Activated B cell treated with CpG ODN at 0.5 μM for 24 hours (primary cell): ENCODE measurements around the gene TRAF7. TPM values are rescaled to one million over a fixed set of nuclear protein-coding genes. Genes with fewer than 3 reads are reported as not detected.

Experiments used
- ATAC-seq: fragments of 200-7000 bp; cut with Tn5 transposase; one replicate; pipeline ENCODE4 v1.10.0; 2021; ENCODE audit warnings: low read depth, mild to moderate bottlenecking, moderate library complexity
- CTCF ChIA-PET: fragments of 350-600 bp; sonication (Branson Sonifier 250); formaldehyde crosslinking; loops from one replicate; lab custom pipeline; 2021; ENCODE audit warnings: antibody characterized with exemption; lab: Charles Lee
- POLR2A ChIA-PET: fragments of 350-600 bp; sonication (Branson Sonifier 250); formaldehyde crosslinking; loops from one replicate; lab custom pipeline; 2021; ENCODE audit warnings: antibody characterized with exemption; lab: Charles Lee
- DNase-seq: peaks from one replicate; pipeline ENCODE4 v3.0.0; 2022
- H3K27ac Mint-ChIP-seq: one replicate; pipeline ENCODE4 v1.8.0; 2020; ENCODE audit warnings: mixed read lengths
- H3K27me3 Mint-ChIP-seq: one replicate; pipeline ENCODE4 v1.8.0; 2021; ENCODE audit warnings: mixed read lengths
- H3K36me3 Mint-ChIP-seq: one replicate; pipeline ENCODE4 v1.8.0; 2021; ENCODE audit warnings: low read depth, mixed read lengths
- H3K4me1 Mint-ChIP-seq: one replicate; pipeline ENCODE4 v1.8.0; 2021; ENCODE audit warnings: mixed read lengths
- H3K4me3 Mint-ChIP-seq: one replicate; pipeline ENCODE4 v1.8.0; 2020; ENCODE audit warnings: mild to moderate bottlenecking, mixed read lengths
- H3K9me3 Mint-ChIP-seq: one replicate; pipeline ENCODE4 v1.8.0; 2020; ENCODE audit warnings: mixed read lengths
- intact Hi-C: fragments of 100-400 bp; cut with micrococcal nuclease; formaldehyde crosslinking; loops from one replicate; pipeline ENCODE4 v1.15.1; 2024
- total RNA-seq: library from RNA; stranded (reverse); gene quantifications from 2 replicates; pipeline ENCODE4 v1.2.3, GENCODE V29; 2022
- TF ChIP-seq, protein P1 (sequence below): fragments of 200-600 bp; IDR thresholded peaks from one replicate; pipeline ENCODE4 v1.8.0; 2022; ENCODE audit warnings: antibody characterized with exemption, mild to moderate bottlenecking

TRAF7 gene
- total RNA-seq, 1 donor from 2014 or later = 72.7 TPM

- ATAC-seq (peak; percentile 79), DNase-seq (peak; percentile 66)
- ChIA-PET CTCF (no interaction called here), POLR2A (interaction anchor here (0.7 to 5.2 kb wide), 6 partner anchors 7 to 183 kb away, joined by 3 to 46 read pairs (median 6); partner anchors contain the start of genes RPS2, TBL3 and TRAF7)
- H3K36me3 Mint-ChIP-seq = peaks cover 20% of the 10 kb centered on the region
- no peaks in the 10 kb centered on the region for H3K27me3 Mint-ChIP-seq
- peaks cover 30% of the 10 kb centered on the region for H3K4me1 Mint-ChIP-seq
- TF ChIP-seq, protein P1, sequence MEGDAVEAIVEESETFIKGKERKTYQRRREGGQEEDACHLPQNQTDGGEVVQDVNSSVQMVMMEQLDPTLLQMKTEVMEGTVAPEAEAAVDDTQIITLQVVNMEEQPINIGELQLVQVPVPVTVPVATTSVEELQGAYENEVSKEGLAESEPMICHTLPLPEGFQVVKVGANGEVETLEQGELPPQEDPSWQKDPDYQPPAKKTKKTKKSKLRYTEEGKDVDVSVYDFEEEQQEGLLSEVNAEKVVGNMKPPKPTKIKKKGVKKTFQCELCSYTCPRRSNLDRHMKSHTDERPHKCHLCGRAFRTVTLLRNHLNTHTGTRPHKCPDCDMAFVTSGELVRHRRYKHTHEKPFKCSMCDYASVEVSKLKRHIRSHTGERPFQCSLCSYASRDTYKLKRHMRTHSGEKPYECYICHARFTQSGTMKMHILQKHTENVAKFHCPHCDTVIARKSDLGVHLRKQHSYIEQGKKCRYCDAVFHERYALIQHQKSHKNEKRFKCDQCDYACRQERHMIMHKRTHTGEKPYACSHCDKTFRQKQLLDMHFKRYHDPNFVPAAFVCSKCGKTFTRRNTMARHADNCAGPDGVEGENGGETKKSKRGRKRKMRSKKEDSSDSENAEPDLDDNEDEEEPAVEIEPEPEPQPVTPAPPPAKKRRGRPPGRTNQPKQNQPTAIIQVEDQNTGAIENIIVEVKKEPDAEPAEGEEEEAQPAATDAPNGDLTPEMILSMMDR = no peak
- no peaks in the 10 kb centered on the region for H3K9me3 Mint-ChIP-seq
- H3K4me3 Mint-ChIP-seq = peak within 1 kb of the TSS; percentile 41
- intact Hi-C loops = no loop called here
- H3K27ac Mint-ChIP-seq = no peak within 1 kb of the TSS
Measured at GRCh38 chr16:2147981-2148671, 7.5 kb upstream of the TRAF7 start, which contains the start of gene RAB26. Gene RAB26 (plus strand): TSS chr16:2148625. CDS start chr16:2148784, 159 bp downstream.

- no peak for DNase-seq
- peak; percentile 13 for ATAC-seq
- peak overlapping the region; percentile 41 for H3K4me3 Mint-ChIP-seq
- POLR2A ChIA-PET = interaction anchor here (0.8 to 4.5 kb wide), 4 partner anchors 9 to 184 kb away, joined by 6 to 19 read pairs (median 8); partner anchors contain the start of gene RPS2
- no peaks in the 10 kb centered on the region for H3K27me3 Mint-ChIP-seq
- peaks cover 38% of the 10 kb centered on the region for H3K4me1 Mint-ChIP-seq
- TF ChIP-seq, protein P1 = no peak
- no peak overlapping the region for H3K27ac Mint-ChIP-seq
- H3K9me3 Mint-ChIP-seq = no peaks in the 10 kb centered on the region
- intact Hi-C loops = no loop called here
- CTCF ChIA-PET = no interaction called here
- peaks cover 27% of the 10 kb centered on the region for H3K36me3 Mint-ChIP-seq
Measured at GRCh38 chr16:2148714-2149629, 6.6 kb upstream of the TRAF7 start.

DNA sequence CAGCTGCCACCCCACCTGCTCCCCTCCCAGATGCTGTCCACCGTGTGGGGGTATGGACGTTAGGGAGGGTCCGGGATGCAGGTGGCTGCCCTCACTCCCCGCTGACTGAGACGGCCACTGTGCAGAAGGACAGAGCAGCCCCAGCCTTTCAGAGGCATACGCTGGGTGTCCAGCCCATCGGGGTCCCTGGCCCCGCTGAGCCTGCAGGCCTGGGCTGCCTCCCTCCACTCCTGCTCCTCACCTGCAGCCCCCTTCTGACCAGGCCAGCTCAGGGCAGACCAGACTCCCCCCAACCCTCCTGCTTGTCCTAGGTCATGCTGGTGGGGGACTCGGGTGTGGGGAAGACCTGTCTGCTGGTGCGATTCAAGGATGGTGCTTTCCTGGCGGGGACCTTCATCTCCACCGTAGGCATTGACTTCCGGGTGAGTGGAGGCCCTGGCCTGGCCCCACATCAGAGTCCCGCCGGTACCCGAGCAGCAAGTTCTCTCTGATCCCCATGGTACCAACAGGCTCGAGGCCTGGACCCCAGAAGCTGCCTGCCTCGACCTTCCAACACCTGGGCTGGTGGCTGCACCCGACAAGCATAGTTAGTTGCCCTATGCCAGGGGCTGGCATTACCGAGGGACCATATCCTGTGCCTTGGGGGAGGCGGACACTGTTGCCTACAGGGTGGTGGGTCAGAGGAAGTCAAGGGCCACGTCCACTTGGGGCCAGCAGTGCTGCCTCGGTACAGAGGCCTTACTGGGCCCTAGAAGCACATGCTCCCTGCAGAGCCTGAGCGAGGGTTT lies 5.8 kb upstream of the TRAF7 start:
- H3K9me3 Mint-ChIP-seq = no peaks in the 10 kb centered on the region
- intact Hi-C loops = no loop called here
- peaks cover 36% of the 10 kb centered on the region for H3K36me3 Mint-ChIP-seq
- POLR2A ChIA-PET = interaction anchor here (0.7 to 4.5 kb wide), 2 partner anchors 185 to 350 kb away, joined by 10 to 19 read pairs; partner anchors contain the start of gene RPS2
- peaks cover 47% of the 10 kb centered on the region for H3K4me1 Mint-ChIP-seq
- CTCF ChIA-PET = no interaction called here
- peak overlapping the region; percentile 12 for H3K27ac Mint-ChIP-seq
- DNase-seq (no peak), ATAC-seq (no peak)
- H3K4me3 Mint-ChIP-seq = peak overlapping the region; percentile 19
- H3K27me3 Mint-ChIP-seq = no peaks in the 10 kb centered on the region
- TF ChIP-seq, protein P1 = no peak

DNA sequence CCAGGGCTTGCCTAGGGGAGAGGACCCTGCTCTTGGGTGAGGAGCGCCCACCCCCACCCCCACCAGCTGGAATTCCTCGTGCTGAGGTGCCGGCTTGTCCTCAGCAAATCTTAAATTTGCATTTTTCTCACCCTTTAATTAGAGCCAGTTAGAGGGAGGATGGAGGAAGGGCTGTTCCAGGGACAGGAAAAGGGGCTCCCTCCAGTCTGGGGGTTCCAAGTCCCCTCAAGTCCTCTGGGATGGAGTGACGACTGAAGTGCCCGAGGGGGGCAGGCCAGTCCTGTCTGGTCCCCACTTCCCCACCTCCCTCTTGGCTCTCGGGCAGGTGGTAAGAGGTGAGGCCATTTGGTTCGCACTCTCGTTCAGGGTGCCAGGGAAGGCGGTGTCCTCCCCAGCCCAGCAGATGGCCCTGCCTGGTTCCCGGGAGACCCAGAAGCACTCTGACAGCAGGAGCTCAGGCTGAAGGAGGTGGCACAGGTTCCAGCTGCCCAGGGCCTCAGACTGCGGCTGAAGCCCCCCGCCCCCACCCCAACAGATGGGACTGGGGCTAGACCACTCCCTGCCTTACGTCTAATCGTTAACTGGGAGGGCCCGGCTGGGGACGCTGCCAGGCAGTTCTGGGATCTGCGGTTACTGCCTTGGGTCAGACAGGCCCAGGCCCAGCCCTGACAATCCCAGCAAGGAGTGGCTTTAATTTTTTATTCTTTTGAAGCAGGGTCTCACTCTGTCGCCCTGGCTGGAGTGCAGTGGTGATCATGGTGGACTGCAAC lies 5.0 kb upstream of the TRAF7 start:
- Mint-ChIP-seq H3K36me3 (peaks cover 42% of the 10 kb centered on the region), H3K27me3 (no peaks in the 10 kb centered on the region), H3K9me3 (no peaks in the 10 kb centered on the region), H3K4me3 (peak overlapping the region; percentile 28), H3K4me1 (peaks cover 51% of the 10 kb centered on the region), H3K27ac (no peak overlapping the region)
- ATAC-seq = no peak
- intact Hi-C loops = no loop called here
- POLR2A ChIA-PET = interaction anchor here (0.7 to 6.0 kb wide), 6 partner anchors 10 to 350 kb away, joined by 3 to 61 read pairs (median 14); partner anchors contain the start of genes ECI1 and RPS2
- TF ChIP-seq, protein P1 = no peak
- CTCF ChIA-PET = interaction anchor here (5.4 kb wide), 1 partner anchor 10 kb away, joined by 28 read pairs; no protein-coding TSS in a partner anchor
- no peak for DNase-seq
